Loucy (cell line): Measurements from ENCODE around the gene SSBP4.

ENCODE experiments used
- H2AFZ ChIP-seq: fragments of 200-600 bp; sonication (generic); 2 replicates; pipeline ENCODE4 v1.6.0; 2016; ENCODE audit warnings: antibody characterized with exemption, mild to moderate bottlenecking, low read length, moderate library complexity
- H3F3A ChIP-seq: fragments of 200-600 bp; 2 replicates; pipeline ENCODE4 v1.6.0; 2016; ENCODE audit warnings: antibody characterized with exemption, low read depth, mild to moderate bottlenecking
- H3K27me3 ChIP-seq: fragments of 200-600 bp; sonication (generic); 2 replicates; pipeline ENCODE4 v1.6.1; 2014; ENCODE audit warnings: low read length, mild to moderate bottlenecking; ENCODE audit not compliant: insufficient read depth, poor library complexity, severe bottlenecking
- H3K36me3 ChIP-seq: fragments of 200-600 bp; sonication (generic); 2 replicates; pipeline ENCODE4 v1.6.1; 2016; ENCODE audit warnings: low read length; ENCODE audit not compliant: insufficient read depth
- H3K4me1 ChIP-seq: fragments of 200-600 bp; sonication (generic); 2 replicates; pipeline ENCODE4 v1.5.1; 2014; ENCODE audit warnings: low read length, mild to moderate bottlenecking; ENCODE audit not compliant: insufficient read depth, poor library complexity, severe bottlenecking
- H3K4me2 ChIP-seq: fragments of 200-600 bp; sonication (generic); 2 replicates; pipeline ENCODE4 v1.6.0; 2014; ENCODE audit warnings: antibody characterized with exemption, low read length, low read depth, mild to moderate bottlenecking; ENCODE audit not compliant: poor library complexity, severe bottlenecking
- H3K4me3 ChIP-seq: fragments of 200-600 bp; sonication (generic); 2 replicates; pipeline ENCODE4 v1.5.1; 2014; ENCODE audit warnings: low read length, mild to moderate bottlenecking, mixed read lengths; ENCODE audit not compliant: poor library complexity, severe bottlenecking
- H3K79me2 ChIP-seq: fragments of 200-600 bp; sonication (generic); 2 replicates; pipeline ENCODE4 v1.6.1; 2014; ENCODE audit warnings: low read length; ENCODE audit not compliant: insufficient read depth
- H3K9ac ChIP-seq: fragments of 200-600 bp; sonication (generic); 2 replicates; pipeline ENCODE4 v1.6.0; 2014; ENCODE audit warnings: mild to moderate bottlenecking, low read depth, low read length, moderate library complexity; ENCODE audit not compliant: poor library complexity, severe bottlenecking
- H3K9me2 ChIP-seq: fragments of 200-600 bp; sonication (generic); replicated peaks from 2 replicates; pipeline ENCODE4 v1.6.1; 2016; ENCODE audit warnings: low read depth, low read length, mixed read lengths
- H3K9me3 ChIP-seq: fragments of 200-600 bp; sonication (generic); 2 replicates; pipeline ENCODE4 v1.6.1; 2014; ENCODE audit warnings: mild to moderate bottlenecking, antibody characterized with exemption, low read length, low read depth; ENCODE audit not compliant: insufficient read depth
- H4K20me1 ChIP-seq: fragments of 200-600 bp; sonication (generic); 2 replicates; pipeline ENCODE4 v1.6.0; 2014; ENCODE audit warnings: antibody characterized with exemption, low read length, mild to moderate bottlenecking; ENCODE audit not compliant: insufficient read depth, poor library complexity, severe bottlenecking
- EZH2phosphoT487 ChIP-seq: fragments of 200-600 bp; IDR thresholded peaks from 2 replicates; pipeline ENCODE4 v1.6.1; 2018; ENCODE audit warnings: antibody characterized with exemption, mild to moderate bottlenecking, moderate library complexity, borderline replicate concordance
- TF ChIP-seq, protein P1 (sequence below): fragments of 200-600 bp; sonication (generic); conservative IDR thresholded peaks from 2 replicates; pipeline ENCODE4 v1.5.1; 2014; ENCODE audit warnings: mild to moderate bottlenecking, antibody characterized with exemption, low read length

Gene SSBP4

GRCh38 chr19:18465964-18466339, 46.8 kb downstream of the SSBP4 start:
- Histone ChIP-seq H3K27me3 (no peaks in the 10 kb centered on the region), H3K9me2 (no peaks in the 10 kb centered on the region), H3K4me3 (no peak overlapping the region), H3K79me2 (peaks cover 26% of the 10 kb centered on the region; the same call in 1 of the 2 replicates), H3K4me2 (no peak overlapping the region), H2AFZ (no peak overlapping the region), H3K4me1 (peaks cover 4% of the 10 kb centered on the region), H3K9ac (no peak overlapping the region), H3F3A (no peaks in the 10 kb centered on the region), H3K9me3 (no peaks in the 10 kb centered on the region), H4K20me1 (peaks cover 25% of the 10 kb centered on the region), H3K36me3 (peaks cover 46% of the 10 kb centered on the region; the same call in 1 of the 2 replicates)
- TF ChIP-seq EZH2phosphoT487 = no peak
- TF ChIP-seq, protein P1, sequence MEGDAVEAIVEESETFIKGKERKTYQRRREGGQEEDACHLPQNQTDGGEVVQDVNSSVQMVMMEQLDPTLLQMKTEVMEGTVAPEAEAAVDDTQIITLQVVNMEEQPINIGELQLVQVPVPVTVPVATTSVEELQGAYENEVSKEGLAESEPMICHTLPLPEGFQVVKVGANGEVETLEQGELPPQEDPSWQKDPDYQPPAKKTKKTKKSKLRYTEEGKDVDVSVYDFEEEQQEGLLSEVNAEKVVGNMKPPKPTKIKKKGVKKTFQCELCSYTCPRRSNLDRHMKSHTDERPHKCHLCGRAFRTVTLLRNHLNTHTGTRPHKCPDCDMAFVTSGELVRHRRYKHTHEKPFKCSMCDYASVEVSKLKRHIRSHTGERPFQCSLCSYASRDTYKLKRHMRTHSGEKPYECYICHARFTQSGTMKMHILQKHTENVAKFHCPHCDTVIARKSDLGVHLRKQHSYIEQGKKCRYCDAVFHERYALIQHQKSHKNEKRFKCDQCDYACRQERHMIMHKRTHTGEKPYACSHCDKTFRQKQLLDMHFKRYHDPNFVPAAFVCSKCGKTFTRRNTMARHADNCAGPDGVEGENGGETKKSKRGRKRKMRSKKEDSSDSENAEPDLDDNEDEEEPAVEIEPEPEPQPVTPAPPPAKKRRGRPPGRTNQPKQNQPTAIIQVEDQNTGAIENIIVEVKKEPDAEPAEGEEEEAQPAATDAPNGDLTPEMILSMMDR = no peak

DNA sequence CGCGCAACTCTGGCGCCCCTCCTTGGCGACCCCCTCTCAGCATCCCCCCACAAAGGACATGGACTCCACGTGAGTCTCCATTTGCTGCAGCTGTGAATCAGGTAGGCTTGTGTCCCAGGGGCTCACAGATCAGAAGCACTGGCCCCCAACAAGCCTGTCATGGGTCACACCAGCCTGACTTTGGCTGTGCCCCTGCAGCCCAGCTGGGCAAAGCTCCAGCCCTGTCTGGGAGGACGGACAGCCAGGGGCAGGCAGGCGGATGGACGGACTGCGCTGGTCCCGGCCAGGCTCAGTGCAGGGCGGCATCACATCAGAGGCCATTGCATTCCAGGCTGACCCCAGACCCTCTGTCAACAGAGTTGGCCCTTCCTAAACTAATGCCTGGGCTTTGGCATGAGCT, 47.2 kb downstream of the SSBP4 start:
- no peak overlapping the region for H3K4me3 ChIP-seq
- TF ChIP-seq, protein P1 = no peak
- peaks cover 26% of the 10 kb centered on the region; the same call in 1 of the 2 replicates for H3K79me2 ChIP-seq
- H3K36me3 ChIP-seq = peaks cover 44% of the 10 kb centered on the region; the same call in 1 of the 2 replicates
- no peaks in the 10 kb centered on the region for H3K27me3 ChIP-seq
- no peaks in the 10 kb centered on the region for H3F3A ChIP-seq
- H4K20me1 ChIP-seq = peaks cover 25% of the 10 kb centered on the region
- H3K9me2 ChIP-seq = no peaks in the 10 kb centered on the region
- H3K9me3 ChIP-seq = no peaks in the 10 kb centered on the region
- no peak overlapping the region for H3K4me2 ChIP-seq
- H3K9ac ChIP-seq = no peak overlapping the region
- no peak overlapping the region for H2AFZ ChIP-seq
- H3K4me1 ChIP-seq = peaks cover 4% of the 10 kb centered on the region

DNA sequence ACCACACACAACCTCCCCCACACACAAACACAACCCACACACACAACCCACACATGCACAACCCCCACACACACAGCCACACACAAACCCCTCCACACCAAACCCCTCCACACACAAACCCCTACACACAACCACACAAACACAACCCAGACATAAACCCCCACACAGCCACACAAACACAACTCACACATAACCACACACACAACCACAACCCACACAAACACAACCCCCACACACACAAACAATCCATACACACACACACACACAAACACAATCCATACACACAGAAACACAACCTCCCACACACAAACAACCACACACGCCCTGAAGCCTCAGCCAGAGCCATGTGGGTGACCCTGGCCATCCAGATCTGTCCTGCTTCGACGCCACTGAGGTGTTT, 48.8 kb downstream of the SSBP4 start:
- peaks cover 33% of the 10 kb centered on the region; the same call in 1 of the 2 replicates for H3K79me2 ChIP-seq

More for the DNA sequence above, 48.8 kb downstream of the SSBP4 start:
- Histone ChIP-seq H3K4me3 (no peak overlapping the region), H2AFZ (no peak overlapping the region), H3K36me3 (peaks cover 35% of the 10 kb centered on the region; the same call in 1 of the 2 replicates), H4K20me1 (peaks cover 25% of the 10 kb centered on the region), H3K9me3 (no peaks in the 10 kb centered on the region), H3K4me2 (no peak overlapping the region), H3K4me1 (peaks cover 4% of the 10 kb centered on the region), H3F3A (no peaks in the 10 kb centered on the region), H3K9me2 (no peaks in the 10 kb centered on the region), H3K9ac (no peak overlapping the region), H3K27me3 (no peaks in the 10 kb centered on the region)
- TF ChIP-seq, protein P1 = no peak
- TF ChIP-seq EZH2phosphoT487 = no peak
